DND-41 (cell line): ENCODE measurements around the gene MRS2.

Experiments used
- EZH2 ChIP-seq: IDR thresholded peaks from 3 replicates; pipeline ENCODE4 v1.6.1; 2012; ENCODE audit warnings: borderline replicate concordance, low read depth, mild to moderate bottlenecking, moderate library complexity, low read length, inconsistent platforms; ENCODE audit not compliant: severe bottlenecking
- TF ChIP-seq, protein P1 (sequence below): IDR thresholded peaks from 2 replicates; pipeline ENCODE4 v1.5.1; 2012; ENCODE audit warnings: borderline replicate concordance, low read length, moderate library complexity, mild to moderate bottlenecking; ENCODE audit not compliant: poor library complexity, severe bottlenecking; ENCODE audit errors: extremely low read depth

DNA sequence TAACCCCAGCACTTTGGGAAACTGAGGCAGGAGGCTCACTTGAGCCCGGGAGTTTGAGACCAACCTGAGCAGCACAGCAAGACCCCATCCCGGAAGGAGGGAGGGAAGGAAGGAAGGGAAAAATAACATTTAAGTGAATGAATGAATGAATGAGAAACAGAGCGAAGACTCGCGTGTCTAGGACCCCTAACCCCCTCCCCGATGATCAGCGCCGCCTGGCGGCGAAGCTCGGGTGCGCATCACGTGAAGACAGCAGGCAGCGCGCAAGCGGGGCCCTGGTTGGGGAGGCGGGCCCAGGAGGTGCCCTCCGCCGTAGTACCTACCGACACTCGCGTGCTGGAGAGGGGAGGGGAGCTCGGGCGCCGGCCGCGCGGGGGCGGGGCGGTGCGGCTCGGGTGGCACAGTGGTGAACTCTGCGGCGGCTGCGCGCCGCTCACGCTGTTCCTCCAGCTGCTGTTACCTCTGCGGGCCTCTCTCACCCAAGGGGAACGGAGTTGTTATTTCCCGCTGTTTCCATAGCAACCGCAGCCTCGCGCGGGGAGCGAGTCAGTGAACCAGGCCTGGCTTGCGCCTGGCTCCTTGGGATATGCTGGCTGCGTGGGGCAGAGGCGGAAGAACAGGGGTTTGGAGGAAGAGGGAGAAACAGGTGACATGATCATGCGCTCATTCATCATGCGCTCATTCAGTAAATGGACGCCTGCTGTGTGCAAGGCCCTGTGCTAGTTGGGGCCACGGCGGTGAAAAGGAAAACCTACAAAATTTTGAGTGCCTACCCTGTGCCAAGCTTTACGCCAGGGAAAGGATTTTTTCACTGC is 42.9 kb upstream of the MRS2 start:
- TF ChIP-seq, protein P1, sequence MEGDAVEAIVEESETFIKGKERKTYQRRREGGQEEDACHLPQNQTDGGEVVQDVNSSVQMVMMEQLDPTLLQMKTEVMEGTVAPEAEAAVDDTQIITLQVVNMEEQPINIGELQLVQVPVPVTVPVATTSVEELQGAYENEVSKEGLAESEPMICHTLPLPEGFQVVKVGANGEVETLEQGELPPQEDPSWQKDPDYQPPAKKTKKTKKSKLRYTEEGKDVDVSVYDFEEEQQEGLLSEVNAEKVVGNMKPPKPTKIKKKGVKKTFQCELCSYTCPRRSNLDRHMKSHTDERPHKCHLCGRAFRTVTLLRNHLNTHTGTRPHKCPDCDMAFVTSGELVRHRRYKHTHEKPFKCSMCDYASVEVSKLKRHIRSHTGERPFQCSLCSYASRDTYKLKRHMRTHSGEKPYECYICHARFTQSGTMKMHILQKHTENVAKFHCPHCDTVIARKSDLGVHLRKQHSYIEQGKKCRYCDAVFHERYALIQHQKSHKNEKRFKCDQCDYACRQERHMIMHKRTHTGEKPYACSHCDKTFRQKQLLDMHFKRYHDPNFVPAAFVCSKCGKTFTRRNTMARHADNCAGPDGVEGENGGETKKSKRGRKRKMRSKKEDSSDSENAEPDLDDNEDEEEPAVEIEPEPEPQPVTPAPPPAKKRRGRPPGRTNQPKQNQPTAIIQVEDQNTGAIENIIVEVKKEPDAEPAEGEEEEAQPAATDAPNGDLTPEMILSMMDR, result no peak
- TF ChIP-seq EZH2, result no peak
